SKM-1 treated with dmso at 0.1 percent for 144 hours (cell line): ENCODE measurements around the gene TP63.

Experiments used
- DNase-seq: peaks from one replicate; lab custom pipeline; 2025; ENCODE audit not compliant: unreplicated experiment; lab: John Stamatoyannopoulos, UW

Gene TP63

DNA sequence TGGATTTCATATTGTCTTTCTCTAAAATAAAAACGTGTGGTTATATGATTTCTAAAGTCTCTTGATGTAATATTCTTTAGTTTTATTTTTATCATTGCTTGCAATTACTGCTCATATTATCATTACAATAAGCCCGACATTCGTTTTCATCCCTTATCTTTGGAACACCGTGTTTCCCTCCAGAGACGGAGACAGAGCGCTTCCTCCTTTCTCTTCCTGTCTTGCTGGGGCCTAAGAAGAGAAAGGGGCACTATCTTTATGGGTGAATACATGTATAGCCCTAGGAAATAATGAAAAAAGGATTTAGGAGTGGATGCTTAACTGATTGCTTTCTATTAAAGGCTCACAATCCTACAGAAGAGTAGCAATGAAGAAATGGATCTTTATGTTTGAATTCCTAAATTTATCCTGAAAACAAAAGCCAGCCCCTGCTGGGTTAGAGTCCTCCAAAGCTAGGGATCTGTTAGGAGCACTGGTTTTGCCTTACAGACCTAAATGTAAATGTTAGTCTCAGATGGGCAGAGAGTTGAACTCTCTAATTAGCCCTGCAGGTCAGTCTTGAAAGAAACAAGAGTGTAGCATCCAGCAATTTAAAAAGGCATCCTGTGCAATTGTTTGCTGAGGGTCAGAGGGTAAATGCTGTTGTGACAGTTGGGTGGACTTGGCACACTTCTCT lies 145.1 kb downstream of the TP63 start:
- DNase-seq: no peak

- DNase-seq: no peak
Measured at GRCh38 chr3:189778340-189778950, 147.3 kb downstream of the TP63 start.

DNA sequence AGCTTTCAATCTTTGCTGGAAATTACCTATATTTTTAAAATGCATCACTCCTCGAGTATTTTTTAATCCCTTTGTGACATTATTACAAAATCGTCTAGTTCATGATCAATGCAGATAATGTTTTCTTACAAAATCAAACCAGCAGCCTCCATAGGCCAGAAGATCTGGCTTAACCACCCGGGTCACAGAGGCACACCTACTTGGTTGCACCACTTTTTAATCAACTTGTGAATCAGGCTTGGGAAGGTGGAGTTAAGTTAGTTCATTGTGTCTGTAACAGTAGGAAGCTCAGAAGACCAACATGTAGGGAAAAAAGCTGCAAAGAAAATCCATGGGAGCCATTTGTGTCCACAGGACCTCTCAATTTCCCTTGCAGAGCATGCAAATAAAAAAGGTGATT lies 148.0 kb downstream of the TP63 start:
- DNase-seq: no peak

DNA sequence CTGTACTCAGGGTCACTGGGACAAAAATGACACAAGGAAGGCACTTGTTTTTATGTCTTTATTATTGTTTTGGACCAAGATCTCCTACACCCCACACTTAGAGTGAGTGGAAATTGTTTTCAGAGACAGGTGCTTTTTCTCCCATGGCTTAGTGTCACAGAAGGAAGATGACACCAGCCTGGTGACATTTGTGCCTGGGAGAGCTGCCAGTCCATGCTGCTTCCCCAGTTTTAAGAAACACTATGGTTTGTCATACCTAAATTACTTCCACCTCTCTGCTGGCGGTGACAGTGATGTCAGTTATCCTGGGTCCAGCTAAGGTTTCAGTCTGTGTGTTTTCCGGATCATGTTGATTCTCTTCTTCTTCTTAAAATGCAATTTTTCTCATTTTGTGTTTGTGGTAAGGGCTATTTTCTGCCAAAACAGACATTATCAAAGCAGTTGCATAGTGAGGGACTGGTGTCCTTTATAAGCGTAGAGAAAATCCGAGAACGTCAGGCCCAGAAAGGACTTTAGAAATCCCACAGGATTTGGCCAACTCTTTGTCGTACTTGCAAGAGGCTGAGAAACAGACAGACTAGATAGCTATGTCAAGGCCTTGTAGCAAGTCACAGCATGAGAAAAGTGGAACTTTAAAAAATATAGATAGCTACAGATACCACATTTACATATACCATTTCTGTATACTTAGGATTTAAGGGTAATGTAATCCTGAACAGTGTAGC lies 149.5 kb downstream of the TP63 start:
- no peak for DNase-seq

- DNase-seq: no peak
Measured at GRCh38 chr3:189781415-189781814, 150.2 kb downstream of the TP63 start.

GRCh38 chr3:189786479-189787064 lies 155.4 kb downstream of the TP63 start:
- no peak for DNase-seq

DNA sequence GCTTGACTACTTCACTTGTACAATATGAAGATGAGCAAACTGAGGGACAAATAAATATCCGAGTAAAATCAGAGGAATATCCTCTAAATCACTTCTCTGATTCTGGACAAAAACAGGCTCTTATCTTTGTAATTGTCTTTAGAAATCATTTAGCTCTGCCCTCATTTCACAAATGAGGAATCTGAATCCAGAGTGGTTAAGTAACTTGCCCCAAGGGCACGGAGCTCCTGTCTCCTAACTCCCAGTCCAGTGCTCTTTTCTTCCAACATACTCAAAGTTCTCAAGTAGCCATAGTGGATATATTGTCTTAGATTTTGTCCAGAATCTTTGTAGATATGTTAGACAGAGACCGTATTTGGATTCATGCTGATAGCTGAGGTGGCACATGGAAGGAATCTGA lies 156.0 kb downstream of the TP63 start:
- no peak for DNase-seq

DNA sequence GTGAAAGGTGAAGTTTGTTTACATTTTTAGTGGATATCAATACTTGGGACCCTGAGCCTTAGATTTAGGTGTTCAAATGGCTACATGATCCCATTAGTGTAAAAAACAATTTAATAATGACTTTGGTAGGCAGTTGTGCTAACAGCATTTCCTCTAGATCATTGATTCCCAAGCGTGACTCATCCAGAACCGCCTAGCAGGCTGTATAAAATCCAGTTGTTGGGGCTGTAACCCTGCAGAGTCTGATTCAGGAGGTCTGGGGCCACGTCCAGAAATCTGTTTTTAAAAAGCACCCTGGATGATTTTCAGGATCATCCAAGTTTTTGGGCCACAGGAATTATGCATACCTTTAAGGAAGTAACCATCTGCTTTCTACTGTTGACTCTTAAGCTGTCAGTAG lies 156.4 kb downstream of the TP63 start:
- DNase-seq: no peak

GRCh38 chr3:189789432-189789831 lies 158.2 kb downstream of the TP63 start:
- no peak for DNase-seq

DNA sequence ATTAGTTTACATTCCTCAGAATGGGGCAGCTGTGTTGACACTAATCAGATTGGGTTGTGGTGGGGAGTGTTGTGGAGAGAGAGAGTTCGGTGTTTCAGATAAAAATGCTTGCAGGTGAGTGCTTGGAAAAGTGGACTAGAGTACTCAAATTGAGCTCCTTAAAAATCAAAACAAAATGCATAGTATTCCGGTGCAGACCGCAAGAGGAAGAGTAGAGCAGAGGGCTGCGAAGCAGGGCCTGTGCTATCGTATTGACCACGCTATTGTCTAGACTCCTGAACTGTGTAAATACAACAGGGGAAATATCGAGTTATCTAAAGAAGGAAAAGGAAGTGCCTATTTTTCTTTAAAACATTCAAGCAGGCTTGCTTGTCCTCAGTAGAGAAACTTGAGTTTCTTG lies 159.5 kb downstream of the TP63 start:
- DNase-seq: no peak

- no peak for DNase-seq
Measured at GRCh38 chr3:189792046-189792929, 161.1 kb downstream of the TP63 start.

GRCh38 chr3:189794518-189794917 lies 163.3 kb downstream of the TP63 start:
- DNase-seq: no peak

DNA sequence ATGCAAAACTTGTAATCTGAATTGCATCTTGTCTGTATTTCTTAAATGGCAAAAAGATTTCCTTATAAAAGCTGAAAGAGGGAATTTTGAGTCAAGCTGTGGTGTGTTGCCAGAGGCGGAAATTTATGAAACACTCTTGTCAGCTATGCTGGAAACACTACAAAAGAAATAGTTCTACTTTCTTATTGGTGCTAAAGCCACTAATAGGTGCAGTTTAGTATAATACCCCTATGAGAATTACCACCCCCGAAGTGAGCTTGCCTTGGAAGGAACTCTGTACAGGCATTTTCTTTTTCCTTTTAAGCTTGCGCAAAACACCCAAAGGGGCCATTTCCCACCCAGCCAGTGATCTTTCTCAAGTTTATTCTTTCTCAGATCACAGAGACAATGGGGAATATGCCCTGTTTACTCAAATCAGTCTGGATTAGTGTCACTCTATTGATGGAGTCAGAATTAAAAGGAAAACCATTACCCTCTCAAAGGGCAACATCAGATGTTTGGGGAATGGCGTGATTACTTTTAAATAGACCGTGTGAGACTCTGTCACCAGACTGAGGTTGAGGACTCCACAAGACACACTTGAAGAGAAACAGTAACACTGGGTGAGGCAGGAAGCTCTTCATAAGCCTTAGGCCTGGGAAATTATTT lies 166.0 kb downstream of the TP63 start:
- DNase-seq: no peak

DNA sequence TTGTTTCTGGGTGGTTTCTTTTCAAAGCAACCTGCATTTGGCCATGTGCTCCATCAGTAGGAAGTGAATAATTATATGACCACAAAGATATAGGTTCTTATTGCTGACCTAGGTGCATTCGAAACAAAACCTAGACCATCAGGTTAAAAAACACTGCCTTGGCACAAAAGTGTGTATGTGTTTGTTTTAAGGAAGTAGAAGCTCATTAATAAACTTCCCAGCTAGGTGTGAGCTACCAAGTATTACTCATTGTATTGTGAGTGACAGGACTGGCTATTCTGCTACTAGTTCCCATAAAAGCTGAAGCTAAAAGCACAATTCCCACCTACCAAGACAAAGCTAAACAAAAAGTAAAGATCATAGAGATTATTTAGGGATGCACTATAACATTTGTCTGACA lies 168.2 kb downstream of the TP63 start:
- no peak for DNase-seq

DNA sequence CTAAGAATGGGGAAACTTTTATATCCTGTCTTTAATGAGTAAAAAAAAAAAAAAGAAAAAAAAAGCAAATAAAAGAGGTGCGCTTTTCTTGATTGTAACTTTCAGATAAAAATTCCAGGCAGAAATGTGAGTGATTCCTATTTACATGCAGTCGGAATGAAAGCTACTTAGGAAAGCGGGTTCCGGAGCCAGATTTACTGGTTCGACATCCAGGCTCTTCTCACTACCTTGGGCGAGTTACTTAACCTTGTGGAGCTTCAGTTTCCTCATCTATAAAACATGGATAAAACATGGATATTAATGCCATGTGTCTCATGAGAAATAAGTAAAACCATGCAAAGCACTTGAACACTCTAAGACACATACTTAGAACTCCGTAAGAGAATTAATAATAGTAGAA lies 169.2 kb downstream of the TP63 start:
- no peak for DNase-seq

DNA sequence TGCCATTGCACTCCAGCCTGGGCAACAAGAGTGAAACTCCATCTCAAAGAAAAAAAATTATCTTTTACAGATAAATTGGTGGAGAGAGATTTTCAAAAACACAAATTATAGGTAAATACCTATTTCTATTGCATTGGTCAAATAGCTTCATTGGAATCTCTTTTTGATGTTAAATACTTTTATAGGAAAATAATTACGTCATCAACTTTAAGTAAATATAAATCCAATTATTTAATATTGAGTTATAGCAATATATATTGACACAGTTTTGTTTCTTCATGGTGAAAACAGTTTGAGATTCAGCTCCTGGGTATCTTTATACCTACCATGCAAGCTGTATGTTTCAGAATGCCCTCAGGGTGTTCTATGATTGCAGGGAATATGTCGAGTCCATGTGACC lies 172.1 kb downstream of the TP63 start:
- no peak for DNase-seq

DNA sequence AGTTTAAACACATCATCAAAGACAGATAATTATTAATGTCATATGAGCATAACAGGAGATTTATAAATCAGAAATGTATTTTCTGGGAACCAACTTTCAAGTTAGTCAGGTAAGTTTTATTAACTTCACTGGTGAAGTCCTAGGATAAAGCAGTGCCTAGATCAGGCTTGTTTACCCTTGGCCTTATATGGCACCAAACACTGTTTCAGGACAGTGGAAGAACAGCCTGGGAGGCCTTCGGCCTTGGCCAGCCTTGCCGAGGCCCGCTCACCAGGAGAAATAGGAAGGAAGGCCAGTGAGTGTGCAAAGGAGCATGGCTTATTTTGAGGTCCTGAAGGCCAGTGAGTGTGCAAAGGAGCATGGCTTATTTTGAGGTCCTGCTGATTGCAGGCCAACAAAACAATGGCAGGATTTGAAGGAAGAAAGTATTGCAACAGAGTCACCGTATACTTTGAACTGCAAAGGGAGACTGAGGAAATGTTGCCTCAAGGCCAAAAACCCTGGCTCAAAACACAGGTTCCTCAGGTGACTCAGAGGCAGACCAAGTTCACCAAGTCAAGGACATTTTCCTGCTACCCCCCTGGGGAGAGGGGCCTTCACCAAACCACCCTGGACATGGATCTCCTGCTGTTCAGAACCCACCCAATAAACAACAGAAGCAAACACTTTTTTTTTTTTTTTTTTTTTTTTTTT lies 174.3 kb downstream of the TP63 start:
- DNase-seq: no peak

DNA sequence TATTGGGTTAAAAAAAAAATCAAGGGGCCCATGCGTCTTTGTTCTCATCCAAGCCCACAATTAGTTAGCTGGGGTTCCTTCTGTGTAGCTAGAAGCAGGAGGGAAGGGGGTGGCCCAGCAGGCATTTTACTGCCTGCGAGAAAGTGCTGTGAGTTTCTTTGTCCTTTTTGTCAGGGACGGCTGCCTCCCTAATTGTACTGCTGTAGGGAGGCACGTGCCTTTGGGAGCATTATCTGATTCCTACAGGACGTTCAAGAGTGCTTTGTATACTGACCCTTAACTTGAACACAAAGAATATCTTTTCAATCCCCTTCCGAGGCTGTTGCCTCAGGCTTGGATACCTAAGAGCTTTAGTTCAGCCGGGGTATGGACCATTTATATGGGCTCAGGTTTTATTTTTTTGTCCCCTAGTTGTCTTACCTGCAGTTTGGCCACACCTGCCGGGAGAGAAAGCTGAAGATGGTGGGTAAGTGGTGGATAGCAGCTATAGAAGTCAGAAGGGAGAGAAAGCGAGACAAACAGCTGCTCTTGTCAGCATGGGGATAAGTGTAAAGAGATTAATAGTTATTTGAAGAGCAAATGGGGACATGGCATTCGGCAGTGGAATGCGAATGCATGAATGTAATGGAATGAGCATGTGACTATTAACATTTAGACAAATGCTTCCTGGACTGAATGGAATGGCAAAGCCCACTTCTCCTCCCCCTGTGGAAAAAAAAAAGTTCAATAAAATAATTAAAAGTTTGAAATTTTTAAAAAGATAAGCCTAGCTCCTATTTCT lies 175.2 kb downstream of the TP63 start:
- DNase-seq: no peak
